Activated CD4-positive, alpha-beta T cell treated with anti-CD3 and anti-CD28 coated beads, Interleukin-2, amount 50 U/mL, for 24 hours (primary cell): Measurements from ENCODE around the gene APBB1.
A peak's percentile ranks its signal among the peaks of the same experiment; 100 is the strongest.

ENCODE experiments used
- DNase-seq, 2 donors: peaks; one replicate each; pipeline ENCODE4 v3.0.0-alpha.2; 2020; ENCODE audit warnings: low read depth in 1 of 2, low spot score in 1 of 2

The APBB1 gene

GRCh38 chr11:6417907-6418556 is 862 bp downstream of the APBB1 start:
- DNase-seq: no peak

GRCh38 chr11:6415797-6416196 is 3.1 kb downstream of the APBB1 start:
- no peak for DNase-seq

GRCh38 chr11:6414874-6415328 is 4.0 kb downstream of the APBB1 start:
- no peak for DNase-seq

GRCh38 chr11:6413791-6414201 is 5.1 kb downstream of the APBB1 start:
- peak in 1 of 2 donors; percentile 65 for DNase-seq

- no peak for DNase-seq
Measured at GRCh38 chr11:6411594-6412031, 7.3 kb downstream of the APBB1 start.

- no peak for DNase-seq
Measured at GRCh38 chr11:6410695-6411430, 8.0 kb downstream of the APBB1 start.

GRCh38 chr11:6406370-6406769 is 12.5 kb downstream of the APBB1 start:
- DNase-seq: no peak

GRCh38 chr11:6405846-6406245 is 13.0 kb downstream of the APBB1 start:
- DNase-seq: no peak

GRCh38 chr11:6405052-6405667 is 13.7 kb downstream of the APBB1 start:
- DNase-seq: no peak

GRCh38 chr11:6404342-6405051 is 14.4 kb downstream of the APBB1 start:
- no peak for DNase-seq

- DNase-seq: no peak
Measured at GRCh38 chr11:6403539-6403938, 15.4 kb downstream of the APBB1 start.

- DNase-seq: peak in 1 of 2 donors; percentile 65
Measured at GRCh38 chr11:6402561-6402981, 16.3 kb downstream of the APBB1 start.

- DNase-seq: no peak
Measured at GRCh38 chr11:6402061-6402470, 16.8 kb downstream of the APBB1 start.

- no peak for DNase-seq
Measured at GRCh38 chr11:6401464-6401863, 17.4 kb downstream of the APBB1 start.

- DNase-seq: no peak
Measured at GRCh38 chr11:6400431-6401345, 18.2 kb downstream of the APBB1 start.

- DNase-seq: no peak
Measured at GRCh38 chr11:6397636-6398035, 21.3 kb downstream of the APBB1 start.

- no peak for DNase-seq
Measured at GRCh38 chr11:6397156-6397555, 21.7 kb downstream of the APBB1 start.

- DNase-seq: no peak
Measured at GRCh38 chr11:6395470-6396060, 23.3 kb downstream of the APBB1 start.

GRCh38 chr11:6393989-6394670 is 24.8 kb downstream of the APBB1 start:
- DNase-seq: no peak
